Measurements from ENCODE around the gene TBX6. TPM values are rescaled to one million over a fixed set of nuclear protein-coding genes. Genes with fewer than 3 reads are reported as not detected.

Gene TBX6, protein sequence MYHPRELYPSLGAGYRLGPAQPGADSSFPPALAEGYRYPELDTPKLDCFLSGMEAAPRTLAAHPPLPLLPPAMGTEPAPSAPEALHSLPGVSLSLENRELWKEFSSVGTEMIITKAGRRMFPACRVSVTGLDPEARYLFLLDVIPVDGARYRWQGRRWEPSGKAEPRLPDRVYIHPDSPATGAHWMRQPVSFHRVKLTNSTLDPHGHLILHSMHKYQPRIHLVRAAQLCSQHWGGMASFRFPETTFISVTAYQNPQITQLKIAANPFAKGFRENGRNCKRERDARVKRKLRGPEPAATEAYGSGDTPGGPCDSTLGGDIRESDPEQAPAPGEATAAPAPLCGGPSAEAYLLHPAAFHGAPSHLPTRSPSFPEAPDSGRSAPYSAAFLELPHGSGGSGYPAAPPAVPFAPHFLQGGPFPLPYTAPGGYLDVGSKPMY
- total RNA-seq (2012; rRNA removed) (not detected in 2 replicates), polyA plus RNA-seq (2012; rRNA removed) (0.06 and 0.10 TPM in 2 replicates), Bru-seq, nascent RNA (percentile 15 among the genes with signal in this experiment), BruChase-seq, experiment 1, labeled RNA remaining after a 6-hour chase (percentile 28 among the genes with signal in this experiment), BruChase-seq, experiment 2, labeled RNA remaining after a 2-hour chase (percentile 18 among the genes with signal in this experiment)
- 0.02 TPM in 1 of 2 replicates, not detected in the other for polyA plus RNA-seq (2012; cell fraction: cytosol; rRNA removed)
- 0.06 and 0.16 TPM in 2 replicates for polyA plus RNA-seq (2012; cell fraction: nucleus; rRNA removed; ENCODE audit: low replicate concordance)
- long read RNA-seq, result 0 reads

DNA sequence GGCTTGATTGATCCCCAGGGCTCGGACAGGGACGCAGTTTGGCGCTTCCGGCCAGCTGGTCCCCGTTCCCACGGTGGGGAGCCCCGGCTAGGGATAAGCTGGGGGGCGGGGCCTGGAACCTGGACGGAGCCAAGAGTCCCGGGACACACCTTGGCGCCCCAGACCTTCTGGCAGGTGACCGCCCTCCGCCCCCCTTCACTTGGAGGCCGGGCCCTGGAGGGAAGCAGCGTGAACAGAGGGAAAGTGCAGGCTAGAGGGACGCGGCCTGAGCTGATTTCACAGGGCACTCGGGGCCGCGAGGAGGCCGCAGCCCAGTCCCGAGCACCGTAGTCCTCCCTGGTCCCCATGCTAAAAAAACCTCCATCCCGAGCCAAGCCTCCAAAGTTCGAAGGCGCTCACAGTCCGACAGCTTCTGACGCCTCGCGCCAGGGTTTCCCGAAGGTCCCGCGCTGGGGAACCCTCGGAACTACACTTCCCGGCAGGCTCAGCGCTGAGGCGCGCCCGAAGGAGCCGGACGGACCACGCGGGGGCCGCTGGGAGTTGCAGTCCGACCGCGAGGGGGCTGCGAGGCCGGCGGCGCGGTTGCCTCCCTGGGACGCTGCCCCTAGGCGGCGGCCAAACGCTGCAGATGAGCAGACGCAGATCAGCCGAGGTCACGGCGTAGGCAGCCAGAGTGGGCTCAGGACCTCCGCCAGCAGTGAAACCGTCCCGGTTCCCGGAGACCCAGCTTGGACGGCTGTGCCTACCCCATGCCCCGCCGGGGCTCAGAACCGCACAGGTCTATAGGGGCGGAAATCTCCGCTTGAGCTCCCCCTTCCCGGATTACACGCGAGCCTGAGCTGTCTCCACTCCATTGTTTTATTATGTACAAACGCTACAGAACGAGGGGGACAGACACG is at the start of gene TBX6:
TBX6 (minus strand) TSS at position 451 of the 899 bp plus-strand sequence. CDS start 731 bp downstream, outside the sequence.
- Histone ChIP-seq H2BK120ac (ENCODE audit: low read depth, low read length) (0 out of 2 replicates have a peak within 1 kb of the TSS, but pooled peaks have one; percentile 18), H4K20me1 (ENCODE audit: insufficient read depth, low read length) (no peaks in the 10 kb centered on the region), H3K9ac (ENCODE audit: low read depth, low read length) (peak within 1 kb of the TSS; percentile 35), H3K23ac (ENCODE audit: low read depth, low read length) (peak within 1 kb of the TSS; percentile 41; the same call in 1 of the 2 replicates), H2AK9ac (replicated peaks; ENCODE audit: low read depth, low read length, poor library complexity) (peak within 1 kb of the TSS; percentile 91), H3K4me2 (ENCODE audit: low read depth, low read length) (peak within 1 kb of the TSS; percentile 71), H2BK5ac (ENCODE audit: low read depth, low read length, poor library complexity, severe bottlenecking) (no peak within 1 kb of the TSS), H3K9me3 (ENCODE audit: control insufficient read depth, insufficient read depth, low read length) (peaks cover 2% of the 10 kb centered on the region), H3K79me1 (ENCODE audit: low read depth in 1 of 2, low read length in 2 of 2) (peaks cover 0 to 18% of the 10 kb centered on the region in 2 experiments; a peak in 2 of 4 replicates), H2AK5ac (ENCODE audit: low read depth, low read length) (peak within 1 kb of the TSS; percentile 48; the same call in 1 of the 2 replicates), H3K4me1 (ENCODE audit: control insufficient read depth, insufficient read depth, low read length) (peaks cover 14% of the 10 kb centered on the region), H3K36me3 (ENCODE audit: control insufficient read depth, insufficient read depth, low read length) (peaks cover 6% of the 10 kb centered on the region), H3K27ac (ENCODE audit: insufficient read depth, low read length) (peak within 1 kb of the TSS; percentile 2; the same call in 1 of the 2 replicates), H4K91ac (ENCODE audit: insufficient read depth, low read depth, low read length) (0 out of 2 replicates have a peak within 1 kb of the TSS, but pooled peaks have one; percentile 2), H3K4me3 (ENCODE audit: insufficient read depth, low read depth, low read length) (peak within 1 kb of the TSS; percentile 42), H3K56ac (ENCODE audit: extremely low read depth, insufficient read depth, low read length) (0 out of 2 replicates have a peak within 1 kb of the TSS, but pooled peaks have one; percentile 24), H2AFZ (replicated peaks; ENCODE audit: low read length, poor library complexity) (peak within 1 kb of the TSS; percentile 91), H3K14ac (replicated peaks; ENCODE audit: low read depth, low read length) (peak within 1 kb of the TSS; percentile 57; the same call in 1 of the 2 replicates), H2BK20ac (ENCODE audit: low read depth, low read length) (no peak within 1 kb of the TSS), H3K18ac (ENCODE audit: low read depth, low read length) (no peak within 1 kb of the TSS), H4K8ac (ENCODE audit: low read depth in 2 of 2, low read length in 2 of 2) (peak within 1 kb of the TSS; percentile 54 to 89), H4K5ac (ENCODE audit: low read depth, low read length) (peak within 1 kb of the TSS; percentile 45), H3K27me3 (ENCODE audit: control insufficient read depth, insufficient read depth, low read length) (no peaks in the 10 kb centered on the region), H3K4ac (ENCODE audit: low read depth, low read length) (peak within 1 kb of the TSS; percentile 52), H3K9me1 (ENCODE audit: insufficient read depth, low read length) (no peaks in the 10 kb centered on the region), H2BK15ac (ENCODE audit: low read depth, low read length) (no peak within 1 kb of the TSS)
- ATAC-seq (ENCODE audit: low read depth) (peak; percentile 92), DNase-seq (peak; percentile 81)
- WGBS, 2 experiments (ENCODE audit: extremely low coverage in 2 of 2, insufficient read length in 1 of 2), result 5% methylated on average over 59 of the region's 76 CpGs; no CpG with 5 or more reads in 1 of the 2 experiments
- no TSS peak for BruUV-seq (replicated peaks)
- in situ Hi-C loops (cut with MboI; ENCODE audit: low sequenced_read_pairs), result no loop called here
- CTCF ChIA-PET, result interaction anchor here (0.5 to 1.4 kb wide), 9 partner anchors 11 to 1535 kb away, joined by 3 to 5 read pairs (median 3); no protein-coding TSS in a partner anchor
- dilution Hi-C loops (cut with HindIII; ENCODE audit: low sequenced_read_pairs, unreplicated experiment), result no loop called here
- POLR2A ChIA-PET (ENCODE audit: unreplicated experiment), result no interaction called here
- intact Hi-C loops (cut with micrococcal nuclease), result loop anchor here (2.0 to 10.0 kb wide), 2 partner anchors 277 to 313 kb away; partner anchors contain the start of gene ZNF771
- TF ChIP-seq BHLHE40 (IDR thresholded peaks at IDR 0.05; ENCODE audit: low read depth, low read length) (no peak), CHD1 (IDR thresholded peaks at IDR 0.05; ENCODE audit: low read depth, low read length) (no peak), MAFK (IDR thresholded peaks at IDR 0.05; ENCODE audit: low read depth, low read length) (no peak), RAD21 (IDR thresholded peaks at IDR 0.05; ENCODE audit: low read length) (peak; percentile 82), POLR2A (IDR thresholded peaks at IDR 0.05; ENCODE audit: low read depth, low read length) (no peak), NFE2L2 (IDR thresholded peaks at IDR 0.05; ENCODE audit: low read depth, low read length) (no peak), SMC3 (IDR thresholded peaks at IDR 0.05; ENCODE audit: low read depth, low read length) (peak; percentile 49), RCOR1 (IDR thresholded peaks at IDR 0.05; ENCODE audit: insufficient replicate concordance, low read length) (no peak), RFX5 (IDR thresholded peaks at IDR 0.05; ENCODE audit: low read depth, low read length) (0 out of 2 replicates have a peak, but pooled peaks have one; percentile 3)
- TF ChIP-seq, protein P1, sequence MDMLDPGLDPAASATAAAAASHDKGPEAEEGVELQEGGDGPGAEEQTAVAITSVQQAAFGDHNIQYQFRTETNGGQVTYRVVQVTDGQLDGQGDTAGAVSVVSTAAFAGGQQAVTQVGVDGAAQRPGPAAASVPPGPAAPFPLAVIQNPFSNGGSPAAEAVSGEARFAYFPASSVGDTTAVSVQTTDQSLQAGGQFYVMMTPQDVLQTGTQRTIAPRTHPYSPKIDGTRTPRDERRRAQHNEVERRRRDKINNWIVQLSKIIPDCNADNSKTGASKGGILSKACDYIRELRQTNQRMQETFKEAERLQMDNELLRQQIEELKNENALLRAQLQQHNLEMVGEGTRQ (IDR thresholded peaks at IDR 0.05; ENCODE audit: low read depth, low read length), result peak; percentile 27; the same call in 1 of the 2 replicates
- TF ChIP-seq, protein P2, sequence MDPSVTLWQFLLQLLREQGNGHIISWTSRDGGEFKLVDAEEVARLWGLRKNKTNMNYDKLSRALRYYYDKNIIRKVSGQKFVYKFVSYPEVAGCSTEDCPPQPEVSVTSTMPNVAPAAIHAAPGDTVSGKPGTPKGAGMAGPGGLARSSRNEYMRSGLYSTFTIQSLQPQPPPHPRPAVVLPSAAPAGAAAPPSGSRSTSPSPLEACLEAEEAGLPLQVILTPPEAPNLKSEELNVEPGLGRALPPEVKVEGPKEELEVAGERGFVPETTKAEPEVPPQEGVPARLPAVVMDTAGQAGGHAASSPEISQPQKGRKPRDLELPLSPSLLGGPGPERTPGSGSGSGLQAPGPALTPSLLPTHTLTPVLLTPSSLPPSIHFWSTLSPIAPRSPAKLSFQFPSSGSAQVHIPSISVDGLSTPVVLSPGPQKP (IDR thresholded peaks at IDR 0.05; ENCODE audit: borderline replicate concordance, low read depth, low read length), result no peak
